D721Med (cell line): ENCODE data around the gene GMIP.
A peak's percentile ranks its signal among the peaks of the same experiment; 100 is the strongest.

Experiments used
- DNase-seq: peaks from one replicate; pipeline ENCODE4 v3.0.0; 2011; ENCODE audit warnings: low spot score; ENCODE audit not compliant: insufficient read length
- FAIRE-seq: peaks from 2 replicates; lab custom pipeline; 2011; peaks lifted over from hg19 to GRCh38; lab: Jason Lieb, UNC
- CTCF ChIP-seq: IDR thresholded peaks from 2 replicates; pipeline ENCODE4 v1.5.1; 2012; ENCODE audit warnings: mild to moderate bottlenecking, control low read depth; ENCODE audit not compliant: insufficient read depth; ENCODE audit errors: missing control alignments

Gene GMIP

DNA sequence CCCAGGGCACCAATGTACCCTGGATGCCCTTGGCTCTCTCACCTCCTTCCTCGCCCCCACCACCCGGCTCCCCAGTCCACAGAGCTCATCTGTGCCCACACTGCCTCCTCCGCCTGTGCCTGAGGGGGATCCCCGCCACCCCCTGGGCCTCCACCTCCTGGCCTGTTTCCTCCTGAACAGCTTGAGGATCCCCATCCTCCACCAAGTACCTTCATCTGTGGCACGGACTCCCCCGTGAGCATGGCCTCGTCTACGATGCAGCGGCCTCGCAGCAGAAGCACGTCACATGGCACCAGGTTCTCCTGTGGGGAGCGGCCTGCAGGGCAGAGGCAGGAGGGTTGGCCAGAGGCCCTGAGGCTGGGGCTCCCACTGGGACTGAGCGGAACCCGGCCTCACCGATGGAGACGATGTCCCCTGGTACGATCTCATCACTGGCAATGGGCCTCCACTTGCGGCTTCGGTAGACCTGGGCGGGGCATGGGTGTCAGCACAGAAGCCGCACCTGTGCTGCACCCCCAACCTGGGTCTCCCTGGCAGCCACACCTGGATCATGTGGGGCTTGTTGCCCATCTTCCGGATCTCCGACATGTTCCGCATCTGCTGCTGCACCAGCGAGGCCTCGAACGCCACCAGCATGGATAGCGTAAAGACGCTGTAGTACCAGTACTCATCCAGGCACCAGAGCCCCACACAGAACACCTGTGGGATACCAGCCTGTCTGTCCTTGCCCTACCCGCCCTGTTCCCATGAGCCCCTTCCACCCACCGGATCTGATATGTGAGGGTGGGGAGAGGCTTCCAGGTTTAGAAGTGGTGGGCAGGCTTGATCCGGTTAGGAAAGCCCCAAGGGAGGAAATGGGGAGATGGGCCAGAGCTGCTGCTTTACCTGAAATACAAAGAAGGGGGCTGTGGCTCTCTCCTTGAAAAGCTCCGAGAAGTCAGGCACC, 13.3 kb upstream of the GMIP start:
- DNase-seq (peak; percentile 20), FAIRE-seq (no peak)
- TF ChIP-seq CTCF = no peak

- TF ChIP-seq CTCF = no peak
- DNase-seq (no peak), FAIRE-seq (no peak)
Observed at GRCh38 chr19:19655641-19656343, 12.3 kb upstream of the GMIP start.

DNA sequence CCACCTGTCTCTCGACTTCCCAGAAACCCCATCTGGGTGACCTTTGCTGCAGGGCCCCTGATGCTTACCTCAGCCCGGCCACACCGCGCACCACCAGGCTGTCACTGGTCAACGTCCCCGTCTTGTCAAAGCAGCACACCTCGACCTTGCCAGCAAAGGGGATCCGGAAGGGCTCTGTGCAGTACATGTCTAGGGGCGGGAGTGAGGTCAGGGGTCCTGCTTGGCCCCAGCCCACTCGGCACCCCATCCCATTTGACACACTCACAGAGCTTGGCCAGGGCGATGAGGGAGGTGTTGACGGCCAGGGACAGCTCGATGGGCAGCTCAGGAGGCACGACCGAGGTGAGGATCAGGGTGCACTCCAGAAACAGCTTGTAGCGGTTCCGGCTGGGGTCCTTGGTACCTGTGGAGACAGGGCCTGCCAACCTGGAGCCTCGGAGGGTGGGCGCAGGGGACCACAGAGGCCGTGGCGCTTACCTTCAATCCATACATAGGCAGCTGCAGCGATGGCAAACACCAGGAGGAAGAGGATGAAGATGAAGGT, 11.7 kb upstream of the GMIP start:
- FAIRE-seq = no peak
- TF ChIP-seq CTCF = no peak
- DNase-seq = no peak

- FAIRE-seq (no peak), DNase-seq (no peak)
- TF ChIP-seq CTCF = no peak
Observed at GRCh38 chr19:19654441-19654840, 11.0 kb upstream of the GMIP start.

- no peak for TF ChIP-seq CTCF
- DNase-seq (peak; percentile 15), FAIRE-seq (no peak)
Observed at GRCh38 chr19:19653597-19654147, 10.2 kb upstream of the GMIP start.

- DNase-seq = peak; percentile 12
- TF ChIP-seq CTCF = no peak
- no peak for FAIRE-seq
Observed at GRCh38 chr19:19652482-19653295, 9.2 kb upstream of the GMIP start.
